HUES64 (cell line): ENCODE data around the gene RNF217.
"Not testable (repeated sequence)": the region's sequence is repeated elsewhere in the genome, so short reads cannot be mapped to it uniquely, and the experiment has no call there.

ENCODE experiments used
- H3K27ac ChIP-seq: 2 replicates; pipeline ENCODE4 v1.7.0; 2013; ENCODE audit warnings: low read depth, low read length, inconsistent platforms
- H3K27me3 ChIP-seq: 2 replicates; pipeline ENCODE4 v1.6.1; 2013; ENCODE audit warnings: mild to moderate bottlenecking, low read length; ENCODE audit not compliant: insufficient read depth
- H3K36me3 ChIP-seq: 2 replicates; pipeline ENCODE4 v1.6.1; 2013; ENCODE audit warnings: mild to moderate bottlenecking, low read length; ENCODE audit not compliant: insufficient read depth
- H3K4me1 ChIP-seq: 2 replicates; pipeline ENCODE4 v1.6.1; 2013; ENCODE audit warnings: mild to moderate bottlenecking, low read length, moderate library complexity; ENCODE audit not compliant: insufficient read depth
- H3K4me3 ChIP-seq: 2 replicates; pipeline ENCODE4 v1.5.1; 2013; ENCODE audit warnings: mild to moderate bottlenecking, low read length, moderate library complexity
- H3K9ac ChIP-seq: 2 replicates; pipeline ENCODE4 v1.6.1; 2013; ENCODE audit warnings: mild to moderate bottlenecking, low read depth, low read length
- H3K9me3 ChIP-seq: 2 replicates; pipeline ENCODE4 v1.6.1; 2013; ENCODE audit warnings: low read depth, low read length; ENCODE audit not compliant: insufficient read depth
- WGBS: fragments of 150-250, 120-280 bp; methylation state at CpG from one replicate; pipeline ENCODE4 v1.1.7; 2013; ENCODE audit warnings: missing lambda C conversion rate; 5-methylcytosine and 5-hydroxymethylcytosine counted together

The RNF217 gene

GRCh38 chr6:125116170-125116569 lies 153.9 kb downstream of the RNF217 start:
- no peak overlapping the region for H3K27ac ChIP-seq
- peaks cover 13% of the 10 kb centered on the region; the same call in 1 of the 2 replicates for H3K9me3 ChIP-seq
- H3K27me3 ChIP-seq = no peaks in the 10 kb centered on the region
- no peak overlapping the region for H3K9ac ChIP-seq
- no peaks in the 10 kb centered on the region for H3K36me3 ChIP-seq
- WGBS = 100% methylated on average over 1 of the region's 1 CpG
- peaks cover 9% of the 10 kb centered on the region for H3K4me1 ChIP-seq
- no peak overlapping the region for H3K4me3 ChIP-seq

- Histone ChIP-seq H3K4me1 (peaks cover 9% of the 10 kb centered on the region), H3K4me3 (no peak overlapping the region), H3K9ac (no peak overlapping the region), H3K27ac (no peak overlapping the region), H3K9me3 (peaks cover 8% of the 10 kb centered on the region; the same call in 1 of the 2 replicates), H3K36me3 (no peaks in the 10 kb centered on the region), H3K27me3 (no peaks in the 10 kb centered on the region)
- WGBS = 95% methylated on average over 2 of the region's 4 CpGs
Observed at GRCh38 chr6:125116710-125117109, 154.5 kb downstream of the RNF217 start.

GRCh38 chr6:125117818-125118217 lies 155.6 kb downstream of the RNF217 start:
- Histone ChIP-seq H3K27me3 (no peaks in the 10 kb centered on the region), H3K9me3 (no peaks in the 10 kb centered on the region), H3K9ac (no peak overlapping the region), H3K4me1 (peaks cover 9% of the 10 kb centered on the region), H3K36me3 (no peaks in the 10 kb centered on the region), H3K27ac (no peak overlapping the region), H3K4me3 (no peak overlapping the region)
- 100% methylated on average over 2 of the region's 3 CpGs for WGBS

- Histone ChIP-seq H3K27ac (no peak overlapping the region), H3K4me3 (no peak overlapping the region), H3K9ac (no peak overlapping the region), H3K4me1 (peaks cover 9% of the 10 kb centered on the region), H3K36me3 (no peaks in the 10 kb centered on the region), H3K27me3 (no peaks in the 10 kb centered on the region), H3K9me3 (no peaks in the 10 kb centered on the region)
- 69% methylated on average over 3 of the region's 3 CpGs for WGBS
Observed at GRCh38 chr6:125120054-125120590, 157.9 kb downstream of the RNF217 start.

- Histone ChIP-seq H3K4me3 (no peak overlapping the region), H3K27me3 (no peaks in the 10 kb centered on the region), H3K9ac (no peak overlapping the region), H3K9me3 (0 out of 2 replicates have a peak, but pooled peaks cover 3% of the 10 kb centered on the region), H3K4me1 (peaks cover 9% of the 10 kb centered on the region), H3K27ac (no peak overlapping the region), H3K36me3 (no peaks in the 10 kb centered on the region)
- 83% methylated on average over 1 of the region's 1 CpG for WGBS
Observed at GRCh38 chr6:125121894-125122293, 159.7 kb downstream of the RNF217 start.

- Histone ChIP-seq H3K9ac (no peak overlapping the region), H3K27me3 (no peaks in the 10 kb centered on the region), H3K4me3 (no peak overlapping the region), H3K36me3 (no peaks in the 10 kb centered on the region), H3K9me3 (0 out of 2 replicates have a peak, but pooled peaks cover 3% of the 10 kb centered on the region), H3K4me1 (peaks cover 9% of the 10 kb centered on the region), H3K27ac (no peak overlapping the region)
- 96% methylated on average over 3 of the region's 3 CpGs for WGBS
Observed at GRCh38 chr6:125123051-125123450, 160.8 kb downstream of the RNF217 start.

GRCh38 chr6:125123468-125124048 lies 161.3 kb downstream of the RNF217 start:
- Histone ChIP-seq H3K4me3 (no peak overlapping the region), H3K4me1 (peaks cover 9% of the 10 kb centered on the region), H3K9ac (no peak overlapping the region), H3K27me3 (no peaks in the 10 kb centered on the region), H3K36me3 (no peaks in the 10 kb centered on the region), H3K9me3 (0 out of 2 replicates have a peak, but pooled peaks cover 3% of the 10 kb centered on the region), H3K27ac (no peak overlapping the region)
- WGBS = 86% methylated on average over 8 of the region's 8 CpGs

GRCh38 chr6:125124049-125124669 lies 161.9 kb downstream of the RNF217 start:
- H3K4me1 ChIP-seq = peaks cover 9% of the 10 kb centered on the region
- no peak overlapping the region for H3K9ac ChIP-seq
- no peaks in the 10 kb centered on the region for H3K36me3 ChIP-seq
- H3K4me3 ChIP-seq = no peak overlapping the region
- H3K27ac ChIP-seq = no peak overlapping the region
- 0 out of 2 replicates have a peak, but pooled peaks cover 3% of the 10 kb centered on the region for H3K9me3 ChIP-seq
- H3K27me3 ChIP-seq = no peaks in the 10 kb centered on the region
- WGBS = 91% methylated on average over 6 of the region's 6 CpGs

GRCh38 chr6:125125856-125126255 lies 163.6 kb downstream of the RNF217 start:
- WGBS = 97% methylated on average over 23 of the region's 23 CpGs
- not testable (repeated sequence) for H3K9ac ChIP-seq, H3K27ac ChIP-seq, H3K36me3 ChIP-seq, H3K4me1 ChIP-seq, H3K9me3 ChIP-seq, H3K27me3 ChIP-seq, H3K4me3 ChIP-seq

GRCh38 chr6:125129354-125129753 lies 167.1 kb downstream of the RNF217 start:
- WGBS = 87% methylated on average over 4 of the region's 4 CpGs
- H3K9ac ChIP-seq = no peak overlapping the region
- H3K36me3 ChIP-seq = no peaks in the 10 kb centered on the region
- no peaks in the 10 kb centered on the region for H3K4me1 ChIP-seq
- no peak overlapping the region for H3K27ac ChIP-seq
- H3K27me3 ChIP-seq = no peaks in the 10 kb centered on the region
- H3K4me3 ChIP-seq = no peak overlapping the region
- 0 out of 2 replicates have a peak, but pooled peaks cover 3% of the 10 kb centered on the region for H3K9me3 ChIP-seq

GRCh38 chr6:125132058-125132457 lies 169.8 kb downstream of the RNF217 start:
- Histone ChIP-seq H3K9ac (no peak overlapping the region), H3K36me3 (no peaks in the 10 kb centered on the region), H3K4me3 (no peak overlapping the region), H3K27ac (no peak overlapping the region), H3K9me3 (no peaks in the 10 kb centered on the region), H3K27me3 (no peaks in the 10 kb centered on the region), H3K4me1 (no peaks in the 10 kb centered on the region)
- WGBS = 83% methylated on average over 1 of the region's 1 CpG
